G401 (cell line): ENCODE data around the gene MYEOV. TPM values are rescaled to one million over a fixed set of nuclear protein-coding genes. Genes with fewer than 3 reads are reported as not detected.

Source experiments
- DNase-seq: peaks from one replicate; pipeline ENCODE4 v3.0.0-alpha.2; 2015; ENCODE audit warnings: low spot score
- in situ Hi-C: cut with HindIII; loops from 2 replicates; pipeline ENCODE4 v1.10.0; 2016; ENCODE audit warnings: low sequenced_read_pairs, mixed read lengths
- total RNA-seq: library from RNA; depleted of rRNA; stranded (reverse); fragments of >200 nt; shearing (Covaris generic); gene quantifications from 2 replicates; pipeline ENCODE4 v1.2.3, GENCODE V29; 2014

The MYEOV gene
- total RNA-seq, 1 experiment from 2014 or later: 5.6 TPM

DNA sequence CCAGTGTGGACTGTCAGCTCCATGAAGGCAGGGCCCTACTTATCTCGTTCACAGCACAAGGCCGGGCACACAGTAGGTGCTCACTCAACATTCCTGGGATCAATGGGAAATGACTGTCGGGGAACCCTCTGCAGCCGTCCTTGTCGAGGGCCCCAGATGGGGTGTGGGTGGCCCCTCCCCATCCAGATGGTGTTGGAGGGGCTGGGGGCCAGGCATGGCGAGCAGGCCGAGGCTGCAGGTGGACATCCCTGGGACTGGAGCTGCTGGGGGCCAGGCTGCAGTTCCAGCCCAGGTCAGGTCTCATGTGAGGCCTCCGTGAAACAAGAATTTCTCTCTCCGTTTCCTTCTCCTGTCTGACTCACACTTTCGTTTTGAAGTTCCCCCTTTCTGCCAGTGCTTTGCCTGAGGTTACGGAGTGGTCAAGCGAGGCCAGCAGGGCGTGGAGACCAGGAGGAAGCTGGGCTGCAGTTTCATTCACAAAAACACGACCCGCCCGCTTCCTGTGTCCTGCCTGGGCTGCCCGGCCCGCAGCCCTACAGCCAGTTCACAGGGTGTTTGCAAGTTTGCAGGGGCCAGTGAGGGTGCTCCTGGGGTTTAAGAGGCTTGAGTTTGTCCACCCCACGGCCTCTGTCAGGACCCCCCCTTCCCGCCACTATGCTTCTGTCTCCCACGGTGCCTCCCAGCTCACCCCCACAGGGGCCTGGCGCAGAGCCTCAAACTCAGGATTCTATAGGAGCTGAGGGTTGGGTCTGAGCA lies 4.5 kb downstream of the MYEOV start:
- DNase-seq: no peak
- in situ Hi-C loops: no loop called here

DNA sequence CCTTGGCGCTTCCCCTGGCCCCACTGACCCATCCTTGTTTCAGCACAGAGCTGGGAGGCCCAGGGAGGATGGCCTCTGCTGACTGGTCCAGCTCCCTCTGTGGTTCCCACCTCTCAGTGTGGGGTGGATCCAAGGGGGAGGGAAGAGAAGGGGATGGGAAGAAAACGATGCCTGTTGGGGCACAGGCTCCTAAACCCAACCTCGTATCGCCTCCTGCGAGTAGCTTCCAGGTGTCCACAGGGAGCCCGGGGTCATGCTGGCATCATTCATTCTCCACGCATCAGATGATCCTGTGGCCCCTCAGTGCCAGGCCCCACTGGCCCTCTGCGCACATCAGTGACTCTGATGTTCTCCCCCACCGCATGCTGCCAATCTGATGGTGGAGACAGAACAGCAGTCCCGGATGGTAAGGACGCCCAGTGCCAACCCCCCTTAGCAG lies 5.1 kb downstream of the MYEOV start:
- in situ Hi-C loops: no loop called here

DNA sequence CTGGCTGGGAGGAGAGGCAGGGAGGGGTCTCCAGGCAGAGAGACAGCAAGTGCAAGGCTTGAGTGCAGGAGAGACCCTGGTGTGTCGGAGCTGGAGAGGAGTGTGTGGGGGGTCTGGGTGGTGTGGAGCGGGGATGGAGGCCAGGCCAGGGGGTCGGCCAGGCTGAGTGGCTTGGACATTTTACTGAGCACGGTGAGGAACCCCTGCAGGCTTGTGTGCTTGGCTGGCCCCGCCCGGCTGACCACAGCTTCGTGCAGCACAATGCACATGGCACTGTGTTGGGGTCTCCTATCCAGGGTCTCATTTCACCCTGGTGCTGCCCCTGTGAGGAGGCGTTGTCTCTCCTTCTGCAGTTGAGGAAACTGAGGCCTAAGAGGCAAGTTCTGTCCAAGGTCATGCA lies 5.6 kb downstream of the MYEOV start:
- in situ Hi-C loops: no loop called here
- no peak for DNase-seq

More for the DNA sequence above, 5.1 kb downstream of the MYEOV start:
- DNase-seq: no peak

DNA sequence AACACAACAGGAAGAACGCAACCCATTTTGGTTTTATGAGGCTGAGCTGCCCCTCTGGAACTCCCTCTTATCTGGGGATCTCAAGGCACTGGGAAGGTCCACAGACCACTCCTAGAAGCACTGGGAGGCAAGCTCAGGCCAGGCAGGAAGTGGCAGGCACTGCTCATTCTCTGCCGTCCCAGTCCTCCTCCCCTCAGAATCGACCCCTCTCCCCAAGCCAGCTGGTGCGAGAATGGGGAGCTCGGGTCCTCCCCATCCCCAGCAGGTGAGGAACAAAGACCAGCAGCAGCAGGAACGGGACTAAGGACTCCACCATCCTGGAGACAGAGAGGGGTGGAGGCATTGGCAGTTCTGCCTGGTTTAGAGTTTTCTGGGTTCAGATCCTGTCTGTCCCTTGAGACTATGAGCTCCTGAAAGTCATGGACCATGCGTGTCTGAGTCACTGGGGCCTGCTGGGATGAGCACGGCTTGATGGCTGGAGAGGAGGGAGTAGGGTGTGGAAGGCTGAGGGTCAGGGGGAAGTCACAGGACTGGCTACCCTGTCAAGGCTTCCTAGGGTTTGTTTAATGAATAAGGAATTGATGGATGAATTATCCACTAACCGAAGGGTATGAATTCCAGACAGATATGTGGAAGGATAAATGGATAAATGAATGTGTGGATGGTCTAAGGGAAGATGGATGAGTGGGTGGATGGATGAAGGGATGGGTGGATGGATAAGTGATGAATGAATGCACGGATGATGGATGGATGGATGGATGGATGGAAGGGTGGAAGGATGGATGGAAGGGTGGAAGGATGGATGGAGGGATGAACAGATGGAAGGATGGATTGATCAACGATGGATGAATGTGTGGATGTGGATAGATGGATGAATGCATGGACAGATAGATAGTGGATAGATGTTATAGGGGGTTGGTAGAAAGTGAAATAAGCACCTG lies 6.4 kb downstream of the MYEOV start:
- in situ Hi-C loops: no loop called here
- DNase-seq: no peak

DNA sequence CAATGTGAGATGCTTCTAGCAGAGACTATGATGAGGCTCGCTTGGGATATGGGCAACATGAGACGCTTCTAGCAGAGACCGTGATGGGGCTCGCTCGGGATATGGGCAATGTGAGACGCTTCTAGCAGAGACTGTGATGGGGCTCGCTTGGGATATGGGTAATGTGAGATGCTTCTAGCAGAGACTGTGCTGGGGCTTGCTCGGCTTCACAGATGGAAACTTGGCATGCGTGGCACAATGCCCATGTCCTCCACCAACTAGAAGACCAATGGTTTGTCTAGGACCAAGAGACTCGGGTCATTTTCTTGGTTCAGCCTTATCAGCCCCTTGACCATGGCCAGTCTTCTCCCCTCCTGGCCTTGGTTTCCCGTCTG lies 7.1 kb downstream of the MYEOV start:
- no peak for DNase-seq
- in situ Hi-C loops: no loop called here

DNA sequence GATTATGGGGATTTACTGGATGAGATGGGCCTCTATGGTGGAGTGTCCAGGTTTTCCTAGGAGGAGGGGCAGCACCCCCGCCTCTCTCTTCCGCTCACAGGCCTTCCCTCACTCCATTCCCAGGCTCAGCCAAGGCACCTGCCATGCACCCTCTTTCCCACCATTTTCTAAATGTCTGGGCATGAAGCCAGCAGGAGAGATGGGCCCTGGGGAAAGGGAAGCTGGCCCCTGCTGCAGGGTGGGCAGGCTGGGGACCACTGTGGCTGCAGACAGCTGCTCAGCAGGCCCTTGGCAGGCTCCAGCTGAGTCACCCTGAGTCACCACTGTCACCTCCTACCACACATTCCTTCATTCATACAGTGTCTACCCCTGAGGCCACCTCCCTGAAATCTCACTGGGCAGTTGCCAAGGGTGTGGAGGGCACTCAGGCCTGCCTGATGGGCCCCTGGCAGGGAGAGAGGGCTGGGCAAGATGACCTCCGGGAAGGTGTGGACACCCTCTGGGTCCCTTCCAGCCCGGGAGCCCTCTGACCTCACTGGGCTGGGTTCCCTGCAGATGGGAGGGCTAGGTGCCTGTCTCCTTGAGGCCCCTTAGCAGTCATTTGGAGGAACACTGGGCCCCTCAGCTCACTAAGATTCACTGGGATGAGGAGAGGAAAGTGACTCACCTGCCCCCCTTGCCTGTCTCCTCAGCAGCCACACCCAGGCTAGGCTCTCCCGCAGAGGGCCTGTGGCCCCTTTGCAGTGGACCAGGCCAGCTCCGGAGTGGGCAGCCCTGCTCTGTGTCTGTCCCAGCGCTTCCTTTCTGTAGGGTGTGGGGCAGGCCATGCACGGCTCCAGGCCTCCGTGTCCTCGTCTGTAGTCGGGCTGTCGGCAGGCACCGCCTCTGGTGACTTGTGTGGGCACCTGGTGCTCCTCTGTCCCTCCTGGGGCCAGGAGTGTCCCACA lies 7.8 kb downstream of the MYEOV start:
- in situ Hi-C loops: no loop called here
- DNase-seq: no peak

DNA sequence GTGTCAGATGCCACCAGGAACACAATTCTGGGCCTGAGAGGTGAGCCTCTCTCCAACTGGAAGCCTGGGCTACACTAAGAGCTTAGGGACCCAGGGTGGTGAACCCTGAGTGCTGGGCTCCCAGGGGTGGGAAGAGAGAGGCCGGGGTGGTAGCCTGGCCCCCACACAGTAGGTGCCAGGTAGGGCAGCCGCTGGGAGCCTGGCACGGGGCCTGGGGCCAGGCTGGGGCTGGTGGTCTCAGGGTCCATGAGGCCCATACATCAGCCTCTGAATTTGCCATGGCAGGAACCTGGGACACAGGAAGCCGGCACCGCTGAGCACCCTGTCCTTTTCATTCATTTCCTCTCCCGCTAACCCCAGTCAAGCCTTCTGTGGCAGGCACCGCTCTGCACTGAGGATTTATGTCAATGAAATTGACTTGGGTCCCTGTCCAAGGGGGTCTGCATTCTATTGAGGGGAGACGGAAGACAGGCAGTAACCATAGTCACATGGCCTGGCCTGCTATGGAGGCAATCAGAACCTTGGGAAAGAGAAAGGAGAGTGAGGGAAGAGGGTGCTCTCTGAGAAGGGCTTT lies 8.6 kb downstream of the MYEOV start:
- DNase-seq: no peak
- in situ Hi-C loops: no loop called here

DNA sequence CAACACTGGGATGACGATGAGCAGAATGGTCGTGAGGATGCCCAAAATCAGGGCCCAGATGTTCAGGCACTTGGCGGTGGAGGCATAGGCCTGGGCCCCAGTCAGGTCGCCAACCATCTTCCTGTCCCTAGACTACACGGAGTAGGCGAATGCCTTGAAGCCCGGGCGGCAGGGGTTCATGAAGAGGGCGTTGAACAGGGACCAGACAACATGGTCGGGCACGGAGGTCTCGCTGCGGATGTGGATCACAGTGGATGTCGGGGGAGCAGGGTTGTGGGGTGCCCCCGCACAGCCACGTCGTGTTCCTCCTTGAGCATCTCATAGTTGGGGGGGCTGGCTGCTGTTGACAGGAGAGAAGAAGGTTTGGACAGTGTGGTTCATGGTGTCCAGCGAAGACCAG lies 9.5 kb downstream of the MYEOV start:
- no peak for DNase-seq
- in situ Hi-C loops: no loop called here

DNA sequence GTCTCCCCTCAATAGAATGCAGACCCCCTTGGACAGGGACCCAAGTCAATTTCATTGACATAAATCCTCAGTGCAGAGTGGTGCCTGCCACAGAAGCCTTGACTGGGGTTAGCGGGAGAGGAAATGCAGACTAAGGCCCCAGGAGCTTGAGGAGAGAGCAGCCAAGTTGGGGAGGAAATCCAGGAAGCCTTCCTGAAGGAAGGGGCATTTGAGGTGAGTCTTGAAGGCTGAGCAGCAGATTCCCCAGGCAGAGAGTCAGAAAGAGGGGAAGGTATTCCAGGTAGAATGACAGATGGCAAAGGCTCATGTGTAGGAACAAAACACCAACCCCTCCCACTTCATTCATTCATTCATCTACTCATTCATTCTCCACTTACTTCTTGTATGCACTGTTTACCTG lies 10.3 kb downstream of the MYEOV start:
- in situ Hi-C loops: no loop called here
- DNase-seq: no peak

DNA sequence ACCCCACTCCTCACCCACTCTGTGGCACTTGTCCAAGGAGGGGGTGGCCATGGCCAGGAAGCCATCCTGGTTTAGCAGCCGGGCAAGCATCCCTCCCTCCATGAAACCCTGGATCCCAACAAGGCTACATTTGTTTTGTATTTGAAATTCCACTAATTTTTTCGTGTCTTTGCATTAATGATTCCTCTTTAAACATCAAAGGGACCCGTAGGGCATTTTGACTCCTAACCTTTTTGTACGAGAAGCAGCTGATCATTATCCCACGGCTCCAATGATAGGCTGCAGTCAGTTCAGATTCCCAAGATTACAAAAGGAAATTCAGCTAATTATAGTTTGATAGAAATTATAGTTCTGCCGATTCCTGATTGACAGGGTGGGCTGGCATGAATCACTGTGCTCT lies 10.7 kb downstream of the MYEOV start:
- DNase-seq: no peak
- in situ Hi-C loops: no loop called here

DNA sequence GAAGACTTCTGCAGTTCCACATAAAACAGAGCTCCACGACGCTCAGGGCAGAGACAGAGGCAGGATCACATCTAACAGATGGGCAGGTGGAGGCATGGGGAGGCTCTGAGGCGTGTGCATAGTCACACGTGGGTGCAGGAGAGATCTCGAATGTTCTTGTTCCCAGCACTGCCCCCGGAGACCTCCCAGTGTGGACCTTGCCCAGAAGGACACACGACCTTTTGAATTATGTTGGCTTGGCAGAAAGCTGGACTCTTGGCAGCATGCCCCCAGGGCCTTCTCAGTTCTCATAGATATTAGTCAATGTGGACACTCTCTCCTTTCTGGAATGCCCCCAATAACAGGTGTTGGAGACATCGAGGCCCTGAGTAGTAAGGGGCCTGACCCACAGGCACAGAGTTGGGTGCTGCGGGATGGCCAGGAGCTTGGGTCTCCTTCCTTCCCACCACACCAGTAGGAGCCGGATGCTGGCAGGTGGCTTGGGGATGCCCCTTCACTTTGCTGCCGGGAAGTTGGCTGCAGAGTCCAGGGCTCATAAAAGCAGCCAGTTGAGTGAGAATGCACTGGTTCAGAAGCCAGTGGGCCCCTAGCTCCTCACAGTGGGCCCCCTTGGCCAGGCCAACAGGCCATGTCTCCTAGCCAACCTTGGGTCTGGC lies 12.1 kb downstream of the MYEOV start:
- no peak for DNase-seq
- in situ Hi-C loops: no loop called here

DNA sequence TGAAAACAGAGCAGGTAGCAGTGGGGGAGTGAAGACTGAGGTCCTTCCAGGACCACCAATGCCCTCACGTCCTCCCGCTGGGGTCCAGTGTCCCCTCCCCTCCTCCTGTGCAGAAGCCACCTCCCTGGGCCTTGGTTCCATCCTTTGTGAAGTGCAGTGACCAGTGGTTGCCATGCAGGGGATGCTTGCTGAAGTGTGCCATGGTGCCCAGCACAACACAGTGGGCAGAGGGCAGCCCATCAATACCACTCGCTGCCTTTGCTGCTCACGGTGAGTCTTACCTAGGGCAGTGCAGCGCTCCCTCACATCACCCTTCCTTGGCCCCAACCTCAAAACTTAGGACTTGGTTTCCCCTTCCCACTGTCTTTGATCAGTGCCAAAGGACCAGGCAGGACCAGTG lies 12.9 kb downstream of the MYEOV start:
- DNase-seq: no peak
- in situ Hi-C loops: no loop called here

DNA sequence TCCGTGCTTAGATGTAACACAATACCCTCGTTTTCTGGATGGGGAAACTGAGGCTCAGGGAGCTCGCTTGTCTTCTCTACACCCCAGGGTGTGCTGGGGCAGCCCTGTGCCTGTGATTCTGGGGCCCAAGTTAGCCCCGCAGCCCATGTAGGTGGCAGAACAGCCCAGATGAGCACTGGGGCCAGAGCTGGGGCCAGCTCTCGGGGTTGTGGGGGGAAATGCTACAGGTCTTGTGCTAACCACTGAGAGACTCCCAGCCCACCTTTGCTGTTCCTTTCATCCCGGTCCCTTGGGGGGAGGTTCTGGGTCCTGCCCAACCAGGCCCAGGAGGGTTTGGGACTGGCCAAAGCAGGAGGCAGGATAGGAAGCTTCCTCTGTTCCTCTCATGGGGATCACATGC lies 13.5 kb downstream of the MYEOV start:
- in situ Hi-C loops: no loop called here

DNA sequence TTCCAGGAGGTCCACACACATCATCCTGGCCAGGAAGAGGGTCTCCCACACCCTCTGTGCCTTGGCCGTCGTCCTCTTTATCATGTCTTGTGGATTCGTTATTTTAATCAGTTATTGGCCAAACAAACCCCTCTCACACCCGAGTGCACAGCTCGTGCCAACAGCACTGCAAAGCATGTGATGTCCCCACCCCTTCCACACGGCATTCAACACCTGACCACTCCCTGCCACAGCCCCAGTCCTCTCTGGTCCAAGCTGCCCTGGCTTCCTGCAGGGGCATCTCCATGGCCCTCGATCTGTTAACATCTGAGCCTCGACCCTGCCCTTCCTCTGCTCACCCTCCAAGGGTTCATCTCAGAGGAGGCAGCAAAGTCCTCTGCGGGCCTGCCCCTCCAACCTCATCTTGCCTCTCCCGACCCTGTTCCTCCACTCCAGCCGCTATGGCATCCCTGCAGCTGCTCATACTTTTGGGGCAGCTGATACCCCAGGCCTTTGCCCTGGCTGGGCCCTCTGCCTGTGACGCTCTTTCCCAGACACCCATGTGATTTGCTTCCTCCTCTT lies 14.0 kb downstream of the MYEOV start:
- in situ Hi-C loops: no loop called here
- DNase-seq: no peak

More for the DNA sequence above, 13.5 kb downstream of the MYEOV start:
- no peak for DNase-seq

DNA sequence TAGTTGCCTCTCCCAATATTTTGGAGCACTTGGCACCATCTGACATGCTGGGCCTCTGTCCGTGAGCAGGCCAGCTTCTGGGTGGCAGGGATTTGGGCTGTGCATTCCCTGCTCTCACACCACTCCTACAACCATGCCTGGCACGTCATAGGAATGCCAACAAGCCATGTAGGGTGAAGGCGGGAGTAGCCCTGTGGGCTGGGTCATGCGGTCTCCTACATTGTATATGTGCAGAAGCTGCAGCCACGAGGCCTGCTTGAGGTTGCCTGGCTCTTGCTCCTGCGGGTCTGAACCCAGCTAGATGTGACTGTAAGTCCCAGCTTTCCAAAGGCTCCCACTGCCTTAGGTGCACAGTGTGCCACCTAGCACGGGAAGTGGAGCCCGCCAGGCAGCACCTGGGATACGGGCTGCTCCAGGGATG lies 14.5 kb downstream of the MYEOV start:
- DNase-seq: no peak
- in situ Hi-C loops: no loop called here

DNA sequence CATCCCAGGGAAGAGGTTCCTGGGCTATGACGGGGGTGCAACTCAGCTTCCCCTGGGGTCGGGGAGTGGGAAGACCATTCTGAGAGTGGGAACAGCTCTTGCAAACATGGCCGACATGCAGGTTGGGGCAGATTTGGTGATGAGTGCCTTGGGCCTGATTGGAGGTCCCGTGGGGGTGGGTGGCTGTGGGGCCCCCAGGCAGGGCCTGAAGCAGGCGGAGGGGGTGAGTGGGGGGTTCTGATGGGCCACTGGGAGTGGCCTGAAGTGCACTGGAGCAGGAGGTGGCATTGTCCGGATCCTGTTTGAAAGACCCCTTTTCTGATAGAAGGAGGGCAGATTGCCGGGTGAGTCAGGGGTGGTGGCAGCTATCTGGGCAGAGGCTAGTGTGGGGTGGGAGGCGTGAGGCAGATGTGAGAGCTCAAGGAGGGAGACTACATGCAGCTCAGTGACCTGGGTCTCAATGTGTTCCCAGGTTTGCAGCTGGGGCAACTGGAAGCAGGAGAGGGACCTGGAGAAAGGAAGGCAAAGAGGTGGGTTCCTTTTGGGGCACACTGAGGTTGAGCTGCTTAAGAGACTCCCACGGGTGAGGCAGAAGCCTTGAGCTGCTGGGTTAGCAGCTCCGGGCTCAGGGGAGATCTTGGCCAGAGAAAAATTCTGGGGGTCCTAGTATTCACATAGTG lies 15.1 kb downstream of the MYEOV start:
- in situ Hi-C loops: no loop called here

DNA sequence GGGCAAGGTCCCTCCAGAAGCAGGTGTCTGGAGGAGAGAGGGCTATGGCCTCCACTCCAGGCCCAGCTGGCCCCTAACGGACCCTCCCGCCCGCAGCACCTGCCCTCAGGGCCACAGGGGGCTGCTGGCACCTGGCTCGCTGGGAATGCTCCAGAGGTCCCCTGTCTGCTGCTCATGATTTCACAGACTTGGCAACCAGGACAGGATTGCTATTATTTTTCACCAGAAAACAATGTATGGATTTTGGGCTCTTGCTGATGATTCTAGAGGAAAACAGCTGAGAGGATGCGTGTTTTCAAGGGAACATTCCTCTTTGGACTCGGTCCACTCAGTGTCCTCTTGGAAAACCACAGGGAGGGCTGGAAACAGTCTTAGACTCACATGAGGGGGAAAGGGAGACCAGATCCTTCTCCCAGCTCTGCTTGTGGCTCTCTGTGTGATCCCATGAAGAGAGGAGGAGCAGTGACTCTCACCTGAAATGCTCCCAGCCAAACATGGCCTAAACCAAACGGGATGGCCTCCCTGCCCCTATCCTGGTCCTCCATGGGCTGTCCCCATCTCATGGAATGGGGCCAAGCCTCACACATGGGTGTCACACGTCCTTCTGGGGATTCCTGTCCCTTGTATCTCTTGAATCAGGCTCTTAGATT lies 15.8 kb downstream of the MYEOV start:
- DNase-seq: no peak
- in situ Hi-C loops: no loop called here

More for the DNA sequence above, 15.1 kb downstream of the MYEOV start:
- DNase-seq: no peak
